GM21526 (cell line): ENCODE measurements around the gene JUP.

Experiments
- ATAC-seq: cut with Tn5 transposase; IDR thresholded peaks from one replicate; pipeline ENCODE4 v1.9.1; 2021; ENCODE audit warnings: moderate library complexity; ENCODE audit not compliant: unreplicated experiment, low FRiP score

JUP gene

GRCh38 chr17:41810659-41811548 lies 24.4 kb upstream of the JUP start:
- no peak for ATAC-seq

GRCh38 chr17:41806685-41807445 lies 20.4 kb upstream of the JUP start:
- ATAC-seq = no peak

- ATAC-seq = no peak
Observed at GRCh38 chr17:41803049-41804020, 16.8 kb upstream of the JUP start.

- no peak for ATAC-seq
Observed at GRCh38 chr17:41801374-41802271, 15.1 kb upstream of the JUP start.

- no peak for ATAC-seq
Observed at GRCh38 chr17:41800601-41801373, 14.3 kb upstream of the JUP start.

- no peak for ATAC-seq
Observed at GRCh38 chr17:41799366-41799765, 12.9 kb upstream of the JUP start.

GRCh38 chr17:41797377-41797776 lies 10.9 kb upstream of the JUP start:
- no peak for ATAC-seq

- no peak for ATAC-seq
Observed at GRCh38 chr17:41796121-41796895, 9.8 kb upstream of the JUP start.

- no peak for ATAC-seq
Observed at GRCh38 chr17:41794540-41794975, 8.0 kb upstream of the JUP start.

GRCh38 chr17:41793784-41794539 lies 7.5 kb upstream of the JUP start:
- no peak for ATAC-seq

GRCh38 chr17:41792845-41793783 lies 6.6 kb upstream of the JUP start:
- ATAC-seq = no peak

GRCh38 chr17:41787021-41787418 lies 509 bp upstream of the JUP start:
- no peak for ATAC-seq

GRCh38 chr17:41785859-41786226 lies 668 bp downstream of the JUP start:
- no peak for ATAC-seq

- no peak for ATAC-seq
Observed at GRCh38 chr17:41785091-41785858, 1.2 kb downstream of the JUP start.

- no peak for ATAC-seq
Observed at GRCh38 chr17:41784207-41784744, 2.2 kb downstream of the JUP start.
